ENCODE measurements around the gene MMRN1.

The MMRN1 gene, protein sequence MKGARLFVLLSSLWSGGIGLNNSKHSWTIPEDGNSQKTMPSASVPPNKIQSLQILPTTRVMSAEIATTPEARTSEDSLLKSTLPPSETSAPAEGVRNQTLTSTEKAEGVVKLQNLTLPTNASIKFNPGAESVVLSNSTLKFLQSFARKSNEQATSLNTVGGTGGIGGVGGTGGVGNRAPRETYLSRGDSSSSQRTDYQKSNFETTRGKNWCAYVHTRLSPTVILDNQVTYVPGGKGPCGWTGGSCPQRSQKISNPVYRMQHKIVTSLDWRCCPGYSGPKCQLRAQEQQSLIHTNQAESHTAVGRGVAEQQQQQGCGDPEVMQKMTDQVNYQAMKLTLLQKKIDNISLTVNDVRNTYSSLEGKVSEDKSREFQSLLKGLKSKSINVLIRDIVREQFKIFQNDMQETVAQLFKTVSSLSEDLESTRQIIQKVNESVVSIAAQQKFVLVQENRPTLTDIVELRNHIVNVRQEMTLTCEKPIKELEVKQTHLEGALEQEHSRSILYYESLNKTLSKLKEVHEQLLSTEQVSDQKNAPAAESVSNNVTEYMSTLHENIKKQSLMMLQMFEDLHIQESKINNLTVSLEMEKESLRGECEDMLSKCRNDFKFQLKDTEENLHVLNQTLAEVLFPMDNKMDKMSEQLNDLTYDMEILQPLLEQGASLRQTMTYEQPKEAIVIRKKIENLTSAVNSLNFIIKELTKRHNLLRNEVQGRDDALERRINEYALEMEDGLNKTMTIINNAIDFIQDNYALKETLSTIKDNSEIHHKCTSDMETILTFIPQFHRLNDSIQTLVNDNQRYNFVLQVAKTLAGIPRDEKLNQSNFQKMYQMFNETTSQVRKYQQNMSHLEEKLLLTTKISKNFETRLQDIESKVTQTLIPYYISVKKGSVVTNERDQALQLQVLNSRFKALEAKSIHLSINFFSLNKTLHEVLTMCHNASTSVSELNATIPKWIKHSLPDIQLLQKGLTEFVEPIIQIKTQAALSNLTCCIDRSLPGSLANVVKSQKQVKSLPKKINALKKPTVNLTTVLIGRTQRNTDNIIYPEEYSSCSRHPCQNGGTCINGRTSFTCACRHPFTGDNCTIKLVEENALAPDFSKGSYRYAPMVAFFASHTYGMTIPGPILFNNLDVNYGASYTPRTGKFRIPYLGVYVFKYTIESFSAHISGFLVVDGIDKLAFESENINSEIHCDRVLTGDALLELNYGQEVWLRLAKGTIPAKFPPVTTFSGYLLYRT

DNA sequence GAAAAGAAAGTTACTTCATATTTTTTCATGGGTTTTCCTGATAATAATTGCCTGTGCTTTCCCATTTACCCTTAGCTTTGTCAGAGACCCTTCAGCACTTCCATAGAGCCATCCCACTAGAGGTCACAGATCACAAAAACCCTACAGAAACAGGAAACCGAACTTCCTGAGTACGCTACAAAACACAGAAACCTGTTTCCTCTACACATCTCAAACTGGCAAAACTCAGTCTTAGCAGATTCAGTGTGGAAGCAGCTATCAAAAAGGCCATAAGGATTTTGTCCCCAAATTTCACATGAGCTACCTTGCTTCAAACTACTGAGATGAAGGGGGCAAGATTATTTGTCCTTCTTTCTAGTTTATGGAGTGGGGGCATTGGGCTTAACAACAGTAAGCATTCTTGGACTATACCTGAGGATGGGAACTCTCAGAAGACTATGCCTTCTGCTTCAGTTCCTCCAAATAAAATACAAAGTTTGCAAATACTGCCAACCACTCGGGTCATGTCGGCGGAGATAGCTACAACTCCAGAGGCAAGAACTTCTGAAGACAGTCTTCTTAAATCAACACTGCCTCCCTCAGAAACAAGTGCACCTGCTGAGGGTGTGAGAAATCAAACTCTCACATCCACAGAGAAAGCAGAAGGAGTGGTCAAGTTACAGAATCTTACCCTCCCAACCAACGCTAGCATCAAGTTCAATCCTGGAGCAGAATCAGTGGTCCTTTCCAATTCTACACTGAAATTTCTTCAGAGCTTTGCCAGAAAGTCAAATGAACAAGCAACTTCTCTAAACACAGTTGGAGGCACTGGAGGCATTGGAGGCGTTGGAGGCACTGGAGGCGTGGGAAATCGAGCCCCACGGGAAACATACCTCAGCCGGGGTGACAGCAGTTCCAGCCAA is at the start of gene MMRN1:
Gene MMRN1, plus strand, starts transcription at position 206 of the 902 bp plus-strand sequence. Its CDS starts 118 bp downstream, at position 324.
- TF ChIP-seq ZNF274 (IDR thresholded peaks at IDR 0.05; ENCODE audit: low read depth, low read length): no peak
- TF ChIP-seq SUZ12 (IDR thresholded peaks at IDR 0.05; ENCODE audit: extremely low read depth, insufficient read depth, insufficient read length): no peak
- TF ChIP-seq YY1 (IDR thresholded peaks at IDR 0.05; ENCODE audit: insufficient read depth, insufficient read length): no peak
- Histone ChIP-seq H3K36me3 (ENCODE audit: insufficient read depth, insufficient read length, low read length) (no peaks in the 10 kb centered on the region), H3K27me3 (ENCODE audit: insufficient read depth, insufficient read length) (no peaks in the 10 kb centered on the region), H3K4me1 (ENCODE audit: insufficient read depth, insufficient read length) (no peaks in the 10 kb centered on the region), H3K9me3 (ENCODE audit: insufficient read depth, low read length) (no peaks in the 10 kb centered on the region), H3K4me3 (ENCODE audit: insufficient read length, low read depth) (no peak within 1 kb of the TSS), H3K9ac (ENCODE audit: insufficient read length, low read depth) (no peak within 1 kb of the TSS)
- DNase-seq (ENCODE audit: low read depth, low spot score): no peak

DNA sequence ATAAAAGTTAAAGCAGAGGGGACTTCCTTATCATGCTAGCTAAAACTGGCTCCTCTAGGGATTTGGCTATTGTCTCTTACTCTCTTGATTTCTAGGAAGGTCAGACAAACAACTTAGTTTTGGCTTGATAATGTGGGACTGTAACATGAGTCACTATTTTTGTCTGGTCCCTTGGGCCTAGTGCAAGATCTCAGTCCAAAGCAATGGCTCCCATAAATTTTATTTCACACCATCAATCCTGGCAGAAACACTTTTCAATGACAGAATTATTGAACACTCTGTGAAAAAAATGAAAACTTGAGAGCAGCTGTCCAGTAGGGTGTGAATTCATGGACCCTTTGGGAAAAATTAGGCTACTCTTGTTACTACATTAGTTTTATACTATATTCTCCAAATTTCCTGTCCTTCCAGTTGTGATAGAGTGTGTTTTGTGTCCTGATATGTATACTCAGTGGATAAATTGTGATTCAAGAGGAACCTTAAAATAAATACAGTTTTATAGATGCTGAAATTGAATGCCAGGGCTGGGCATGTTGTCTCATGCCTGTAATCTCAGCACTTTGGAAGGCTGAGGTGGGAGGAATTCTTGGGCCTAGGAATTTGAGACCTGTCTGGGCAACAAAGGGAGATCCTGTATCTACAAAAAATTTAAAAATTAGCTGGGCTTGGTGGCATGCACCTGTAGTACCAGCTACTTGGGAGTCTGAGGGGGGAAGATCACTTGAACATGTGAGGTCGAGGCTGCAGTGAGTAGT is 46.9 kb upstream of the MMRN1 start:
- TF ChIP-seq ZNF274 (IDR thresholded peaks at IDR 0.05; ENCODE audit: low read depth, low read length) (no peak), YY1 (IDR thresholded peaks at IDR 0.05; ENCODE audit: insufficient read depth, insufficient read length) (no peak)
- H3K36me3 ChIP-seq (ENCODE audit: insufficient read depth, insufficient read length, low read length): no peaks in the 10 kb centered on the region
- H3K9ac ChIP-seq (ENCODE audit: insufficient read length, low read depth): no peak overlapping the region
- H3K27me3 ChIP-seq (ENCODE audit: insufficient read depth, insufficient read length): no peaks in the 10 kb centered on the region
- no peaks in the 10 kb centered on the region for H3K4me1 ChIP-seq (ENCODE audit: insufficient read depth, insufficient read length)
- no peak for DNase-seq (ENCODE audit: low read depth, low spot score)
- no peak overlapping the region for H3K4me3 ChIP-seq (ENCODE audit: insufficient read length, low read depth)
- no peaks in the 10 kb centered on the region; the same call in 1 of the 2 replicates for H3K9me3 ChIP-seq (ENCODE audit: insufficient read depth, low read length)

DNA sequence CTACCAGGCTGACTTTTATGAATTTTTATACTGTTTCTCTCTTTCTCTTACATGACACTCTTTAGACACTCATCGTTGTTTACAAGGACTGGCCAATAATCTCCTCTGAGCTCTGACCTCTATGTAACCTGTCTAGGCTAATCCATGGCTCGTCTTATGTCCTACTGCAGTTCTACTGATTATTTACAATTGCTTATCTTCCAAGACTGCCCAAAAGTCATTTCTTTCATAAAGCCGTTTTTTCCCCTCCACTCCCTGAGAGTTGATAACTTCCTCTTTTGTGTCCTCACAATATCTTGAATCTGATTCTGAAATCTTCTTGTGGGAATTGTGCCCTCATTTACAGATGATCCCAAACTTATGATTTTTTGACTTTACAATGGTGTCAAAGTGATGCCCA is 39.4 kb upstream of the MMRN1 start:
- no peak for DNase-seq (ENCODE audit: low read depth, low spot score)
- Histone ChIP-seq H3K27me3 (ENCODE audit: insufficient read depth, insufficient read length) (no peaks in the 10 kb centered on the region), H3K4me3 (ENCODE audit: insufficient read length, low read depth) (no peak overlapping the region), H3K36me3 (ENCODE audit: insufficient read depth, insufficient read length, low read length) (no peaks in the 10 kb centered on the region), H3K9me3 (ENCODE audit: insufficient read depth, low read length) (peaks cover 7% of the 10 kb centered on the region; the same call in 1 of the 2 replicates), H3K9ac (ENCODE audit: insufficient read length, low read depth) (no peak overlapping the region), H3K4me1 (ENCODE audit: insufficient read depth, insufficient read length) (no peaks in the 10 kb centered on the region)
- TF ChIP-seq ZNF274 (IDR thresholded peaks at IDR 0.05; ENCODE audit: low read depth, low read length) (no peak), SUZ12 (IDR thresholded peaks at IDR 0.05; ENCODE audit: extremely low read depth, insufficient read depth, insufficient read length) (no peak), YY1 (IDR thresholded peaks at IDR 0.05; ENCODE audit: insufficient read depth, insufficient read length) (no peak)

DNA sequence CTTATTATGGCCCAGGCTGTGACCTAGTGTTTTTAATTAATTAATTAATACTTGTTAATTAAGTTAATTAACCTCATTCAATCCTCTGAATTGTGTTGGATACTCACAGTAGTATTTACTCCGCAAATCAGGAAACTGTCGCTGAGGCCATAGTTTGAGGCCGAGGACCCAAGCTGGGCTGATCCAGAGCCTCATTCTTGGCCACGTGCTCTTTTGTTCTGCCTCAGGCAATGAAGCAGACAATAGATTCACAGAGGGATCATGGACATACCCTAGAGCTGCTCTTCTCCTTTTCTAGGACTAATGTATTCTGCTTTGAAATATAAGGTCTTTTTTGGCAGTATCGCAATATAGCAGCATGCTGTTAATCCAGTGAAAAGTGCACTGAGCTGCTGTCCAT is 33.7 kb upstream of the MMRN1 start:
- Histone ChIP-seq H3K4me1 (ENCODE audit: insufficient read depth, insufficient read length) (no peaks in the 10 kb centered on the region), H3K36me3 (ENCODE audit: insufficient read depth, insufficient read length, low read length) (no peaks in the 10 kb centered on the region), H3K9me3 (ENCODE audit: insufficient read depth, low read length) (peaks cover 4% of the 10 kb centered on the region; the same call in 1 of the 2 replicates), H3K9ac (ENCODE audit: insufficient read length, low read depth) (no peak overlapping the region), H3K27me3 (ENCODE audit: insufficient read depth, insufficient read length) (no peaks in the 10 kb centered on the region), H3K4me3 (ENCODE audit: insufficient read length, low read depth) (no peak overlapping the region)
- TF ChIP-seq ZNF274 (IDR thresholded peaks at IDR 0.05; ENCODE audit: low read depth, low read length) (no peak), SUZ12 (IDR thresholded peaks at IDR 0.05; ENCODE audit: extremely low read depth, insufficient read depth, insufficient read length) (no peak), YY1 (IDR thresholded peaks at IDR 0.05; ENCODE audit: insufficient read depth, insufficient read length) (no peak)
- DNase-seq (ENCODE audit: low read depth, low spot score): no peak

DNA sequence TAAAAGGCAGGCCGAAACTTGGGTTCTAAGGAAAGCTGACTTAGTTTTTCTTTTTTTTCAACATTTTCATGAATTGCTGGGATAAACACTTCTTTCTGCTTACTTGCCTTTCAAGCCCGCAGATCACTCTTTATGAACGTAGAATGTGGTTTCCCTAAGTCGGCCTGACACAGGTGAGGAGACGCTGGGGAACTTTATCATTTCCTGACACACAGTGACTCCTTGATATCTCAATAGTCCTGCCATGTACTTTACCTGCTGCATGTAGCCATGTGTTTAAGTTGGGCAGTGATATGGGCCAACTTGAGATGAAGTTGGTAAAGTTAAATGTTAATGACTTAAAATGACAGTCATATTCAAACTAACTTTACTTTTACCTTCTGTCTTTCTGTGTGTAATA is 31.1 kb upstream of the MMRN1 start:
- no peaks in the 10 kb centered on the region for H3K36me3 ChIP-seq (ENCODE audit: insufficient read depth, insufficient read length, low read length)
- no peak for TF ChIP-seq SUZ12 (IDR thresholded peaks at IDR 0.05; ENCODE audit: extremely low read depth, insufficient read depth, insufficient read length)
- no peak for TF ChIP-seq ZNF274 (IDR thresholded peaks at IDR 0.05; ENCODE audit: low read depth, low read length)
- no peak for TF ChIP-seq YY1 (IDR thresholded peaks at IDR 0.05; ENCODE audit: insufficient read depth, insufficient read length)
- no peaks in the 10 kb centered on the region for H3K4me1 ChIP-seq (ENCODE audit: insufficient read depth, insufficient read length)
- DNase-seq (ENCODE audit: low read depth, low spot score): no peak
- H3K9ac ChIP-seq (ENCODE audit: insufficient read length, low read depth): no peak overlapping the region
- H3K27me3 ChIP-seq (ENCODE audit: insufficient read depth, insufficient read length): no peaks in the 10 kb centered on the region
- no peak overlapping the region for H3K4me3 ChIP-seq (ENCODE audit: insufficient read length, low read depth)
- H3K9me3 ChIP-seq (ENCODE audit: insufficient read depth, low read length): no peaks in the 10 kb centered on the region

DNA sequence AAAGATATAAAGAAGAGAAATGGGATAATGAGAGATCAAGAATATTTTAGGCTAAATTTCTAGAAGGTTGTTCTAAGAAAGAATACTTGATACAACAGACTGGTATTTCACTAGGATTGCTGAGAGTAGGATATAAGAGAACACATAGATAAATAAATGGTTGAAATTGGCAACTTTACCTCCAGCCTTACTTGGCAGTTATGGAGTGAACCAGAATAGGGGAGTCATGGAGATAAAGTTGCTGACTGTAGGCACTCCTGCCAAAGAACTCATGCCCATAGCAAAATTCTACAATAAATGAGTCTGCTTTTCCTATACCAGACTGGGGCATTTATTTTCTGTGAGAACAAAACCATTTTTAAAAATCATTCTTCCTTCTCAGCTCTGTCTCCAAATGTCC is 26.4 kb upstream of the MMRN1 start:
- no peak for TF ChIP-seq SUZ12 (IDR thresholded peaks at IDR 0.05; ENCODE audit: extremely low read depth, insufficient read depth, insufficient read length)
- no peak for TF ChIP-seq ZNF274 (IDR thresholded peaks at IDR 0.05; ENCODE audit: low read depth, low read length)
- TF ChIP-seq YY1 (IDR thresholded peaks at IDR 0.05; ENCODE audit: insufficient read depth, insufficient read length): no peak
- Histone ChIP-seq H3K9ac (ENCODE audit: insufficient read length, low read depth) (no peak overlapping the region), H3K9me3 (ENCODE audit: insufficient read depth, low read length) (no peaks in the 10 kb centered on the region), H3K4me3 (ENCODE audit: insufficient read length, low read depth) (no peak overlapping the region), H3K36me3 (ENCODE audit: insufficient read depth, insufficient read length, low read length) (no peaks in the 10 kb centered on the region), H3K27me3 (ENCODE audit: insufficient read depth, insufficient read length) (no peaks in the 10 kb centered on the region), H3K4me1 (ENCODE audit: insufficient read depth, insufficient read length) (no peaks in the 10 kb centered on the region)
- DNase-seq (ENCODE audit: low read depth, low spot score): no peak

Measured in NT2/D1 (cell line).